Neural cell (in vitro differentiated cells): ENCODE measurements around the gene BTBD18. TPM values are rescaled to one million over a fixed set of nuclear protein-coding genes. Genes with fewer than 3 reads are reported as not detected.
A peak's percentile ranks its signal among the peaks of the same experiment; 100 is the strongest.

Experiments used
- H2AFZ ChIP-seq: fragments of 200-600, 300-800 bp; sonication (generic), shearing (Covaris generic); 2 replicates; pipeline ENCODE4 v1.6.0; 2014; ENCODE audit warnings: low read depth, mild to moderate bottlenecking, antibody characterized with exemption, low read length, moderate library complexity
- H3F3A ChIP-seq: fragments of 200-600 bp; shearing (Covaris generic); 2 replicates; pipeline ENCODE4 v1.6.1; 2016; ENCODE audit warnings: mild to moderate bottlenecking, moderate library complexity, mixed read lengths, antibody characterized with exemption, low read length; ENCODE audit not compliant: insufficient read depth, poor library complexity, severe bottlenecking
- H3K27ac ChIP-seq: fragments of 200-600, 300-800 bp; sonication (generic), shearing (Covaris generic); 2 replicates; pipeline ENCODE4 v1.5.1; 2014; ENCODE audit warnings: mild to moderate bottlenecking, low read length, moderate library complexity
- H3K27me3 ChIP-seq: fragments of 300-800, 200-600 bp; sonication (generic), shearing (Covaris generic); 2 replicates; pipeline ENCODE4 v1.6.0; 2014; ENCODE audit warnings: mild to moderate bottlenecking, low read depth, low read length, moderate library complexity; ENCODE audit not compliant: insufficient read depth
- H3K36me3 ChIP-seq: fragments of 300-800, 200-600 bp; sonication (generic), shearing (Covaris generic); 2 replicates; pipeline ENCODE4 v1.5.1; 2014; ENCODE audit warnings: mild to moderate bottlenecking, antibody characterized with exemption, low read length, moderate library complexity; ENCODE audit not compliant: insufficient read depth
- H3K4me2 ChIP-seq: fragments of 300-800, 200-600 bp; sonication (generic), shearing (Covaris generic); 2 replicates; pipeline ENCODE4 v1.6.0; 2014; ENCODE audit warnings: mild to moderate bottlenecking, low read length
- H3K4me3 ChIP-seq: fragments of 300-800, 200-600 bp; sonication (generic), shearing (Covaris generic); 2 replicates; pipeline ENCODE4 v1.5.1; 2014; ENCODE audit warnings: mild to moderate bottlenecking, low read length, moderate library complexity
- H3K79me2 ChIP-seq: fragments of 200-600 bp; shearing (Covaris generic); replicated peaks from 2 replicates; pipeline ENCODE4 v1.6.0; 2014; ENCODE audit warnings: mild to moderate bottlenecking, low read length, moderate library complexity; ENCODE audit not compliant: insufficient read depth
- H3K9ac ChIP-seq: fragments of 300-800, 200-600 bp; sonication (generic), shearing (Covaris generic); 2 replicates; pipeline ENCODE4 v1.6.1; 2016; ENCODE audit warnings: mild to moderate bottlenecking, low read length, mixed read lengths
- H3K9me2 ChIP-seq: fragments of 200-600 bp; shearing (Covaris generic); 2 replicates; pipeline ENCODE4 v1.6.1; 2016; ENCODE audit warnings: mild to moderate bottlenecking, low read length, mixed read lengths; ENCODE audit not compliant: insufficient read depth
- H3K9me3 ChIP-seq: fragments of 200-600, 300-800 bp; sonication (generic), shearing (Covaris generic); 2 replicates; pipeline ENCODE4 v1.6.1; 2016; ENCODE audit warnings: mild to moderate bottlenecking, mixed run types, low read length, moderate library complexity, mixed read lengths
- H4K20me1 ChIP-seq: fragments of 200-600 bp; shearing (Covaris generic); 2 replicates; pipeline ENCODE4 v1.6.1; 2016; ENCODE audit warnings: mild to moderate bottlenecking, mixed run types; ENCODE audit not compliant: insufficient read depth
- CTCF ChIP-seq: fragments of 450-650 bp; IDR thresholded peaks from 2 replicates; pipeline ENCODE4 v1.5.1; 2014; ENCODE audit warnings: antibody characterized with exemption, mild to moderate bottlenecking, moderate library complexity; ENCODE audit not compliant: poor library complexity, severe bottlenecking
- EP300 ChIP-seq: fragments of 450-650 bp; conservative IDR thresholded peaks from 2 replicates; pipeline ENCODE4 v1.6.1; 2014; ENCODE audit warnings: antibody characterized with exemption, mild to moderate bottlenecking, moderate library complexity; ENCODE audit not compliant: poor library complexity, severe bottlenecking
- EZH2 ChIP-seq: fragments of 200-600, 300-800 bp; shearing (Covaris generic), sonication (generic); IDR thresholded peaks from 2 replicates; pipeline ENCODE4 v1.6.1; 2014; ENCODE audit warnings: antibody characterized with exemption, low read length, borderline replicate concordance, mild to moderate bottlenecking; ENCODE audit not compliant: insufficient read depth, poor library complexity, severe bottlenecking
- MXI1 ChIP-seq: fragments of 450-650 bp; conservative IDR thresholded peaks from 2 replicates; pipeline ENCODE4 v1.6.1; 2014; ENCODE audit warnings: antibody characterized with exemption, mild to moderate bottlenecking; ENCODE audit not compliant: poor library complexity, severe bottlenecking
- POLR2AphosphoS5 ChIP-seq: IDR thresholded peaks from 2 replicates; pipeline ENCODE4 v1.6.1; 2012
- RAD21 ChIP-seq: fragments of 450-650 bp; conservative IDR thresholded peaks from 2 replicates; pipeline ENCODE4 v1.6.1; 2014; ENCODE audit warnings: antibody characterized with exemption, mild to moderate bottlenecking, moderate library complexity
- REST ChIP-seq: IDR thresholded peaks from 2 replicates; pipeline ENCODE4 v1.6.1; 2012; ENCODE audit warnings: borderline replicate concordance
- SMC3 ChIP-seq: fragments of 450-650 bp; conservative IDR thresholded peaks from 2 replicates; pipeline ENCODE4 v1.6.1; 2014; ENCODE audit warnings: antibody characterized with exemption, mild to moderate bottlenecking, moderate library complexity; ENCODE audit not compliant: poor library complexity
- TAF1 ChIP-seq: IDR thresholded peaks from 2 replicates; pipeline ENCODE4 v1.6.1; 2012; ENCODE audit warnings: low read depth
- polyA minus RNA-seq: library from RNA; depleted of rRNA, polyadenylated mRNA; stranded (reverse); fragments of >200 nt; gene quantifications from 2 replicates; pipeline ENCODE4 v1.2.3, GENCODE V29; 2014
- polyA plus RNA-seq: library from polyadenylated mRNA; depleted of rRNA; stranded (reverse); fragments of >200 nt; gene quantifications from 2 replicates; pipeline ENCODE4 v1.2.3, GENCODE V29; 2014

Gene BTBD18, protein sequence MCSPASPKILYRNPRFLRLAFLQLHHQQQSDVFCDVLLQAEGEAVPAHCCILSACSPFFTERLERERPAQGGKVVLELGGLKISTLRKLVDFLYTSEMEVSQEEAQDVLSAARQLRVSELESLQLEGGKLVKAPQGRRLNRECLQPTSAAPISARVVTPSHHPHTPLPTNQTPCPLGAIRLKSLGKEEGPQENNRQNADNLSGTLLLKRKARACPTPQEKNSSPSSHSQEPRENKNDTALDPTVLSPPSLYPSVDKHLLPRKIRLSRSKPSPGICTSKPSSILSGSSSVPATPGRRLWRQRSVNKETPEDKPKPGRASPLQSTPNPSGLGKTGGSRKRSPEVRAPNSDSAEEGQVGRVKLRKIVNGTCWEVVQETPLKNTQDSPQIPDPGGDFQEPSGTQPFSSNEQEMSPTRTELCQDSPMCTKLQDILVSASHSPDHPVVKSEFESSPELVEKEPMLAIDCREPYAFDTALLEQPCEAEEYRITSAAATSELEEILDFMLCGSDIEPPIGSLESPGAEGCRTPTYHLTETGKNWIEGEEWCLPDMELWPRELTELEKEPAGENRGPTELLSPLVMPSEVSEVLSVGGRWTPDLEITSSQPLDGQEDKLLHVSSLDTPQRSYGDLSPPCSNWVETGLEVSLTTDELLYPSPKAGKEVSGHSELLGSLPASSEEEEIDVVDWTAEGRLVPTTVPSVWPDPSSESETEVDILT
- not detected in 2 replicates for polyA plus RNA-seq
- polyA minus RNA-seq = not detected in 2 replicates

- Histone ChIP-seq H3K27me3 (no peaks in the 10 kb centered on the region), H3K4me2 (no peak within 1 kb of the TSS), H3K4me3 (no peak within 1 kb of the TSS), H3K9ac (no peak within 1 kb of the TSS), H3K9me3 (no peaks in the 10 kb centered on the region), H3K79me2 (no peaks in the 10 kb centered on the region), H2AFZ (no peak within 1 kb of the TSS), H3K9me2 (no peaks in the 10 kb centered on the region), H3K36me3 (peaks cover 3% of the 10 kb centered on the region), H4K20me1 (no peaks in the 10 kb centered on the region), H3K27ac (no peak within 1 kb of the TSS), H3F3A (no peaks in the 10 kb centered on the region)
- TF ChIP-seq RAD21 = peak; percentile 23
- peak; percentile 53 for TF ChIP-seq SMC3
- TF ChIP-seq EZH2 = no peak
- TF ChIP-seq CTCF = peak; percentile 45
- TF ChIP-seq EP300 = no peak
- TF ChIP-seq POLR2AphosphoS5 = no peak
- TF ChIP-seq MXI1 = no peak
- TF ChIP-seq REST = no peak
- TF ChIP-seq TAF1 = no peak
Measured at GRCh38 chr11:57751676-57752253, at the start of gene BTBD18. TSS of gene BTBD18 (minus strand) at chr11:57751819. CDS start at chr11:57751188, 631 bp downstream.

DNA sequence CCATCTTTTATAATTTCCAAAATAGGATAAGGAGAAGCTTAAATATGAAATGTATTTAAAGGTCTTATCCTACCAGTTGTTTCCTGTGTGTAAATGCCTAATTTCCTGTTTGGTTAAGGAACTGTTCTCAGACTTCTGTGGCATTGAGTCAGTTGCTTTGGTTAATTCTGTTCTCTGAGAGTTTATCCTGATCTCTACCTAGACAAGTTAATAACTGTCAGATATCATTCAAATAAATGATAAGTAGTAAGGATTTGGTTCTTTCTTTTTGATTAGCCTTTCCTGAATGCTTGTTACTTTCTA, 49.5 kb upstream of the BTBD18 start:
- H3K27me3 ChIP-seq = no peaks in the 10 kb centered on the region
- peaks cover 31% of the 10 kb centered on the region for H3K79me2 ChIP-seq
- H2AFZ ChIP-seq = no peak overlapping the region
- TF ChIP-seq EZH2 = no peak
- no peak for TF ChIP-seq RAD21
- no peak for TF ChIP-seq EP300
- peaks cover 13% of the 10 kb centered on the region for H3K36me3 ChIP-seq
- H3K4me2 ChIP-seq = no peak overlapping the region
- H3K9ac ChIP-seq = peak overlapping the region; percentile 58
- no peaks in the 10 kb centered on the region for H3F3A ChIP-seq
- no peak overlapping the region for H3K27ac ChIP-seq
- H4K20me1 ChIP-seq = no peaks in the 10 kb centered on the region
- H3K9me2 ChIP-seq = no peaks in the 10 kb centered on the region
- H3K9me3 ChIP-seq = no peaks in the 10 kb centered on the region
- H3K4me3 ChIP-seq = no peak overlapping the region
